Subcutaneous adipose tissue (tissue), 4 donors: ENCODE measurements around the gene TUSC2. TPM values are rescaled to one million over a fixed set of nuclear protein-coding genes. Genes with fewer than 3 reads are reported as not detected.

Experiments used
- total RNA-seq, 4 donors: library from RNA; depleted of rRNA; stranded (reverse); fragments of >200 nt; gene quantifications; one replicate each; pipeline ENCODE4 v1.1.0, GENCODE V29; 2016
- TF ChIP-seq, protein P1 (sequence below): fragments of 450-650 bp; IDR thresholded peaks from one replicate; pipeline ENCODE4 v1.5.1; 2016; ENCODE audit warnings: low read depth, mild to moderate bottlenecking, control low read depth, antibody characterized with exemption, moderate library complexity

The TUSC2 gene
- total RNA-seq, 4 donors from 2014 or later = 17.8 to 27.5 (median 20.7) TPM

DNA sequence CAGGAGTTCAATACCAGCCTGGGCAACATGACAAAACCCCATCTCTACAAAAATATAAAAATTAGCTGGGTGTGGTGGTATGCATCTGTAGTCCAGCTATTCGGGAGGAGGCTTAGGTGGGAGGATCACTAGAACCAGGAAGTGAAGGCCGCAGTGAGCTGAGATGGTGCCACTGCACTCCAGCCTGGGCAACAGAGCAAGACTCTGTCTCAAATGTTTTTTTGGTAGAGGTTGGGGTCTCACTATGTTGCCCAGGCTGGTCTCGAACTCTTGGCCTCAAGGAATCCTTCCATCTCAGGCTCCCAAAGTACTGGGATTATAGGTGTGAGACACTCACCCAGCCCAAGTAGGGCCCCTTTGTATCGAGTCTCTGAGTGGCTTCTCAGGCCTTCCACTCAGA, 33.9 kb downstream of the TUSC2 start:
- TF ChIP-seq, protein P1, sequence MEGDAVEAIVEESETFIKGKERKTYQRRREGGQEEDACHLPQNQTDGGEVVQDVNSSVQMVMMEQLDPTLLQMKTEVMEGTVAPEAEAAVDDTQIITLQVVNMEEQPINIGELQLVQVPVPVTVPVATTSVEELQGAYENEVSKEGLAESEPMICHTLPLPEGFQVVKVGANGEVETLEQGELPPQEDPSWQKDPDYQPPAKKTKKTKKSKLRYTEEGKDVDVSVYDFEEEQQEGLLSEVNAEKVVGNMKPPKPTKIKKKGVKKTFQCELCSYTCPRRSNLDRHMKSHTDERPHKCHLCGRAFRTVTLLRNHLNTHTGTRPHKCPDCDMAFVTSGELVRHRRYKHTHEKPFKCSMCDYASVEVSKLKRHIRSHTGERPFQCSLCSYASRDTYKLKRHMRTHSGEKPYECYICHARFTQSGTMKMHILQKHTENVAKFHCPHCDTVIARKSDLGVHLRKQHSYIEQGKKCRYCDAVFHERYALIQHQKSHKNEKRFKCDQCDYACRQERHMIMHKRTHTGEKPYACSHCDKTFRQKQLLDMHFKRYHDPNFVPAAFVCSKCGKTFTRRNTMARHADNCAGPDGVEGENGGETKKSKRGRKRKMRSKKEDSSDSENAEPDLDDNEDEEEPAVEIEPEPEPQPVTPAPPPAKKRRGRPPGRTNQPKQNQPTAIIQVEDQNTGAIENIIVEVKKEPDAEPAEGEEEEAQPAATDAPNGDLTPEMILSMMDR = no peak

- TF ChIP-seq, protein P1 = no peak
Observed at GRCh38 chr3:50293079-50293801, 34.8 kb downstream of the TUSC2 start.

GRCh38 chr3:50292159-50293078, 35.6 kb downstream of the TUSC2 start, which contains the start of gene IFRD2:
IFRD2 (minus strand) TSS chr3:50292429; CDS start chr3:50292274, 155 bp downstream.
- TF ChIP-seq, protein P1 = no peak

DNA sequence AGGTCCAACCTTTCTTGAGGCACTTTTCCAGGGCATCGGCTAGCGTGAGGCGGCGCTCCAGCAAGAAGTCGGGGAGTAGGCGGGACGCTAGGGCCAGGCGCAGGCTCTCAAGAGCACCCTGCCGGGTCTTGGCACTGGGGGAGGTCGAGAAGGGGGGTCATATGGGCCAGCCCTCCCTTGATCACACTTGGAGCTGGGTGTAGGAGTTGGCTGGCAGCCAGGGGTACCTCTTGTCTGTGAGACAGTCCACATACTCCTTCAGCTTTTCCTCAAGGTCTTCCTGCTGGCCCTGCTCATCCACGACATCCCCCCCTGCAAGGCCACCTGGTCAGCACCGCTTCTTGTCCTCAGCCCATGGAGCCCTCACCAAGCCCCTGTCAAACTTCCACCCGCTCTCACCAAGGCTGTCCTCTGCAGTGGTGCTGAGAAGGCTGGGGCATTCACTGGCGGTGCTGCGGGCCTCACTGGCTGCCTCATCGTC, 37.8 kb downstream of the TUSC2 start:
- TF ChIP-seq, protein P1 = no peak

GRCh38 chr3:50289130-50289529, 38.9 kb downstream of the TUSC2 start:
- TF ChIP-seq, protein P1 = no peak

GRCh38 chr3:50288387-50289007, 39.5 kb downstream of the TUSC2 start:
- TF ChIP-seq, protein P1 = no peak
